ENCODE measurements around the gene RBP4.

DNA sequence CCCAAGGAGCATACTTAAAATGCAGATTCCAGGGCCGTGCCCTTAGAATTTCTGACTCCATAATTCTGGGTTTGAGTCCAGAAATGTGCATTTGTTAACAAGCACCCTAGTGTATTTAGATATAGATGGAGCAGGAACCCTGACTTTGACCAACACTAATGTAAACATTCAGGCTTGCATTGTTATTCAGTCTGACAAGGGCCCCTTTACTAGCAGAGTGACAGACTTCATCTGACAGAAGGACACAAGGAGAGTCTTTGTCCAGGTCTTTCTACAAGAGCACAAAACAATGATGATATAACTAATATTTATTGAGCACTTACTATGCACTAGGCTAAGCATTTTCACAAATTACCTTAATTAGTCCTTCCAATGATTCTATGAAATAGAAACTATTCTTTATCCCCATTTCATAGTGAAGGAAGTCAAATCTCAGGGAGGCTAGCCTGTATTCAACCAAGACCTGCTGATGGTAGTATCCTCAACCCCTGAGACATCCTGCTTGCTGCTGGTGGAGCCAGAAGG is 3.9 kb downstream of the RBP4 start:
- TF ChIP-seq POLR2A (IDR thresholded peaks at IDR 0.05; ENCODE audit: extremely low read depth, insufficient read length) (no peak), MYC (IDR thresholded peaks at IDR 0.05; ENCODE audit: low read depth, low read length) (no peak)
- TF ChIP-seq, protein P1, sequence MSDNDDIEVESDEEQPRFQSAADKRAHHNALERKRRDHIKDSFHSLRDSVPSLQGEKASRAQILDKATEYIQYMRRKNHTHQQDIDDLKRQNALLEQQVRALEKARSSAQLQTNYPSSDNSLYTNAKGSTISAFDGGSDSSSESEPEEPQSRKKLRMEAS (IDR thresholded peaks at IDR 0.05; ENCODE audit: low read depth, low read length), result no peak
- TF ChIP-seq, protein P2, sequence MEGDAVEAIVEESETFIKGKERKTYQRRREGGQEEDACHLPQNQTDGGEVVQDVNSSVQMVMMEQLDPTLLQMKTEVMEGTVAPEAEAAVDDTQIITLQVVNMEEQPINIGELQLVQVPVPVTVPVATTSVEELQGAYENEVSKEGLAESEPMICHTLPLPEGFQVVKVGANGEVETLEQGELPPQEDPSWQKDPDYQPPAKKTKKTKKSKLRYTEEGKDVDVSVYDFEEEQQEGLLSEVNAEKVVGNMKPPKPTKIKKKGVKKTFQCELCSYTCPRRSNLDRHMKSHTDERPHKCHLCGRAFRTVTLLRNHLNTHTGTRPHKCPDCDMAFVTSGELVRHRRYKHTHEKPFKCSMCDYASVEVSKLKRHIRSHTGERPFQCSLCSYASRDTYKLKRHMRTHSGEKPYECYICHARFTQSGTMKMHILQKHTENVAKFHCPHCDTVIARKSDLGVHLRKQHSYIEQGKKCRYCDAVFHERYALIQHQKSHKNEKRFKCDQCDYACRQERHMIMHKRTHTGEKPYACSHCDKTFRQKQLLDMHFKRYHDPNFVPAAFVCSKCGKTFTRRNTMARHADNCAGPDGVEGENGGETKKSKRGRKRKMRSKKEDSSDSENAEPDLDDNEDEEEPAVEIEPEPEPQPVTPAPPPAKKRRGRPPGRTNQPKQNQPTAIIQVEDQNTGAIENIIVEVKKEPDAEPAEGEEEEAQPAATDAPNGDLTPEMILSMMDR (IDR thresholded peaks at IDR 0.05; ENCODE audit: low read depth, low read length), result no peak
